HG02938 (cell line): Measurements from ENCODE around the gene TMEM273.

Experiments
- ATAC-seq: cut with Tn5 transposase; IDR thresholded peaks from one replicate; pipeline ENCODE4 v1.9.1; 2021; ENCODE audit warnings: mild to moderate bottlenecking, moderate library complexity; ENCODE audit not compliant: unreplicated experiment

The TMEM273 gene

DNA sequence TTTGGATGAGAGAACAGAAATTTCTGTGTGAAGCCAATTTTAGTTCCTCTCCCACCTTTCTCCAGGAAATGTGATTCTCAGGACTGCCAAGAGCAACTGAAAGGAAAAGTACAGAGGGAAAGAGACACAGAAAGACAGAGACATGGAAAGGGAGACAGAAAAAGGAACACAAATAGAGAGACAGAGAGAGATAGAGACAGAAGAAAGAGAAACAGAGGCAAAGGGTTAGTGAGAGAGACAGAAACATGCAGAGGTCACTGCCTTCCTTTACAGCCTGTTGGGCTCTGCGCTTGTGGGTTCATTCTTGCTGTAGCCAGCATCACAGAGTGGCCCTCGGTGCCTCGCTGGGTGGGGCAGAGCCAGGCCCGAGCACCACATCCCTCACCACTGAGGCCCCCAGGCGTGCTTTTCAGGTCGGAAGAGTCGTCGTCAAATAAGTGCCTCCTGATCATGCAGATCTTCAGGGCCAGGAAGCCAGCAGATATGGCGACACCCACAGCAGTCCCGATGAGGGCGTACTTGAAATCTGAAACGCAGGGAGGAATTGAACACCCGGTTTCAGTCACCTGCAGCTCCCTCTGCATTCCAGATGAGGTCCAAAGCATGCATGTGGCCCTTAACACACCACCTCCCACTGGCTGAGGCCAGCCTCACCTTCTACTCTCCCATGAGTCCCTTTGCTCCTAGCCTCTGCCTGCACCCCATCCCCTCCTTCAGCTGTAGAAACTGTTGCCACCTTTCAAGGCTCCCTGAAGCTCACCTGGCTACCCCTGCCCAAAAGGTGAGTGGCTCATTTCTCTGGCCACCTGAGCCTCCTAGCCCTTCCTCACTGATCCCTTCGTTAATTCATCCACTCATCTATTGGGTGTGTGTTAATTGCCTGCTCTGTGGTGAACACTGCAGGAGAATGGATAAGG is 21.4 kb downstream of the TMEM273 start:
- no peak for ATAC-seq

- no peak for ATAC-seq
These were observed 22.2 kb downstream of the TMEM273 start for GRCh38 chr10:49165821-49166483.

- no peak for ATAC-seq
These were observed 22.9 kb downstream of the TMEM273 start for GRCh38 chr10:49165259-49165658.

- peak; percentile 75 for ATAC-seq
These were observed 23.5 kb downstream of the TMEM273 start for GRCh38 chr10:49164559-49165188.

- no peak for ATAC-seq
These were observed 24.4 kb downstream of the TMEM273 start for GRCh38 chr10:49163741-49164140.

GRCh38 chr10:49162761-49163310 is 25.4 kb downstream of the TMEM273 start:
- no peak for ATAC-seq

DNA sequence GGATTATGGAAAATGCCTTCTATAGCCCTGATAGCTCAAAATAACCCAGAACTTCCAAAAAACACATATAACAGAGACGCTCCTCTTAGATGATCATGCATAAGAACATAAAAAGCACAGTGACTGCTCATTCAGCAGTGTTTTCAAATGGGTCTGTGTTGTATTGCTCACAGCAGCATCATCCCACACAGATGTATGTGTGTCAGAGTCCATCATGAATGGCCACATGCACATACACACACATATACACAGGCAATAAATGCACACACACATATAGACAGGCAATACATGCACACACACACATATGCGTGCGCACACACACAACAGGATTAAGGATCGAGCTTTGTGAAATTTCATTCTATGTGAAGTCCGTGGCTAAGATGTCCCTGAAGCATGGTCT is 26.1 kb downstream of the TMEM273 start:
- ATAC-seq, result no peak

- ATAC-seq, result no peak
These were observed 26.7 kb downstream of the TMEM273 start for GRCh38 chr10:49161411-49161997.

GRCh38 chr10:49160814-49161213 is 27.4 kb downstream of the TMEM273 start:
- ATAC-seq, result no peak

- no peak for ATAC-seq
These were observed 28.1 kb downstream of the TMEM273 start for GRCh38 chr10:49160110-49160509.

- ATAC-seq, result no peak
These were observed 29.3 kb downstream of the TMEM273 start for GRCh38 chr10:49158915-49159314.

- no peak for ATAC-seq
These were observed 29.8 kb downstream of the TMEM273 start for GRCh38 chr10:49158404-49158803.

- ATAC-seq, result no peak
These were observed 31.0 kb downstream of the TMEM273 start for GRCh38 chr10:49157229-49157628.

DNA sequence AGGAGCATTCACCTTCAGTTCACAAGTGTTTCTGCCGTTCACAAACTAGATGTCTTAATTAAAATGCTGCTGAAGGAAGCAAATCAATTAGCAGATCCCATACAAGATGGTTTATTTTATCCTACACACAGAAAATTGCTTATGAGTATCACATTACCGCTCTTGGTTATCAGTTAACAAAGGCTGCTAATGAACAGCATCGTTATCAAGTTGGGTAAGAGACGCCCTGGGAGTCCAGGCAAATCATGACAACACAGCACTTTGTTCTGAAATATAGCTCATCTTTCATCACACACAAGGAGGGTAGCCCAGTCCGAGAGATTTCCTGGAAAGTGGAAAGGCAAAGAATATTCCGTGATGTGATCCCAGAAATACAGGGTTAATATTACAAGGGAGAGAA is 33.5 kb downstream of the TMEM273 start:
- no peak for ATAC-seq

DNA sequence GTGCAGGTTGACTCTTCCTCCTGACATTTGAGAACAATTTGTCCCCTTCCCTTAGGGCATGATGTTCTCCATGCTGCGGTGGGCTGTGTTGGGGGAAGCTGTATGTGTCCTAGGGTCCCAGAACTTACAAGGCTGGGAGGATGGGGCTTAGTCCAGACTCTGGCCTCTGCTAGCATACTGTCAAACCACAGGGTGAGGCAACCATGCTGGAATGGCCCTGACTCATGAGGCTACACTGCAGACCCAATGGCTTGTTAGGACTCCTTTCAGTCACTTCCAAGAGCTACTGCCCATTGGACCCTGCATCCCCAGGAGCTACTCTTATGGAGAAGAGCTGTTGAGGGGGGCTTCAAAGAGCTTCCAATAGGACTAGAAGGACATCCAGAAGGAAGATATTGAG is 34.2 kb downstream of the TMEM273 start:
- ATAC-seq, result no peak

- no peak for ATAC-seq
These were observed 35.1 kb downstream of the TMEM273 start for GRCh38 chr10:49153115-49153514.

GRCh38 chr10:49152663-49153062 is 35.5 kb downstream of the TMEM273 start:
- ATAC-seq, result no peak

GRCh38 chr10:49152037-49152436 is 36.2 kb downstream of the TMEM273 start:
- no peak for ATAC-seq

DNA sequence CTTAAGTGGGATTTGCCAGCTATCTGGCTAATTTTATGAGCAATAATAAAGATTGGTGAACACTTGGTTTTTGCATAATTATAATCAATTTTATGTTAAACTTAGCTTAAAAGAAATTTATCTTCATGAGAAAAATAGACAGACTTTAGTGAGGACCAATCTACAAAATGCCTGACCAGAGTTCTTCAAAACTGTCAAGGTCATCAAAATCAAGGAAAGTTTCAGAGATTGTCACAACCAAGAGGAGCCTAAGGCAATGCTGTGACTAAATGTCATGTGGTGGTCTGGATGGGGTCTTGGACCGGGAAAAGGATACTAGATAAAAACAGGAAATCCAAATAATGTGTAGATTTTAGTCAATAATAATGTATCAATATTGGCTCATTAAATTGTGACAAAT is 36.7 kb downstream of the TMEM273 start:
- ATAC-seq, result no peak

GRCh38 chr10:49151025-49151445 is 37.2 kb downstream of the TMEM273 start:
- no peak for ATAC-seq

GRCh38 chr10:49150426-49150825 is 37.8 kb downstream of the TMEM273 start:
- no peak for ATAC-seq
